GM18511 (cell line): ENCODE data around the gene PTK7.
"Not testable (repeated sequence)": the region's sequence is repeated elsewhere in the genome, so short reads cannot be mapped to it uniquely, and the experiment has no call there.

Experiments used
- ATAC-seq: cut with Tn5 transposase; IDR thresholded peaks from one replicate; pipeline ENCODE4 v1.9.1; 2021; ENCODE audit warnings: mild to moderate bottlenecking, moderate library complexity; ENCODE audit not compliant: unreplicated experiment

PTK7 gene

DNA sequence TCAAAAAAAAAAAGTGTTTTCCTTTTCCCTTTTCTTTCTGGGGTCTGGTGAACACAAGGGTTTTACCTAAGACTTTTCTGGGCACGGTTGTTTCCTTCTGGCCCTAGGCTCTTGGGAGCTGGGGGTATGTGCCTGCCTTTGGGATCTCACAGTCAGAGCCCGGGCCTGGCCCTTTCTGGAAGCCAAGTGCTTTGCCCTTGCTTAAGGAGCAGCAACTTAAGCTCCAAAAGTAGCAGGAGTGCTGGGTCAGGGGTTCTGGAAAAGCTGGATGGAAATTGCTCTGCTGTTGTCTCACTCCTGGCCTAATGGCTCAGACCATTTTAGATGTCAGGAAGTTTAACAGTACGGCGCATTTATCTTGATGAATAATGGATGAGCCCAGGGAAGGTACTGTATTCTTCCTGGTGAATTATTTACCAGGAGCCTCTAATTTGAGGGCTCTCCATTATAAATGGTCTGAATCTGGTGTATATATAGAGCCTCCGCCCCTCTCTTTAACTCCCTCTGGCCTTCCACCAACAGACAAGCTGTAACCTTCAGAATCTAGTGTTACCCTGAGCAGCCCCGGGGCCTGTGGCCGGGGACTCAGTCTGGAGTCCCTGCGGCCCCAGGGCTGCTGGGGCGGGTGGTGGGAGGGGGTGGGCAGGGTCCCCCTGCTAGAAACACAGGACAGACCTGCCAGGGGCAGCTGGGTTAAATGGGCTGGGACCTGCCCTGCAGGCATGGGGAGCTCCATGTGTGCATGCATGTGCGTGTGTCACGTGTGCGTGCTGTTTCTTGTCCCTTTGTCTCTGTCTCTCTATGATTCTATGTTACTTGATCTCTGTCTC is 37.5 kb downstream of the PTK7 start:
- no peak for ATAC-seq

DNA sequence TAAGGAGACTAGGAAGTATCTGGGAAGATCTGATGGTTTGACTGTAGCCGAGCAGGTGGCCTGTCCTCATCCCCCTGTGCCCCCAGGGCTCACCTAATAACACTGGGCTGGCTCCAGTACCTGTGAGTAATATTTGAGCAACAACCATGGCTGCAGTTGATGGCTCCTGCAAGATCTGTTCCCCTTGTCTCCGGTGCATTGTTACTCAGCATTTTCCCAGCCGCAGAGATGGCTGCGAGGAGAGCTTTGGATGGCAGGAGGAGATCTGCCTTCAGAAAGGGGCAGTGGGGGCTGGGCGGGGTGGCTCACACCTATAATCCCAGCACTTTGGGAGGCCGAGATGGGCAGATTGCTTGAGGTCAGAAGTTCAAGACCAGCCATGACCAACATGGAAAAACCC is 39.3 kb downstream of the PTK7 start:
- no peak for ATAC-seq

DNA sequence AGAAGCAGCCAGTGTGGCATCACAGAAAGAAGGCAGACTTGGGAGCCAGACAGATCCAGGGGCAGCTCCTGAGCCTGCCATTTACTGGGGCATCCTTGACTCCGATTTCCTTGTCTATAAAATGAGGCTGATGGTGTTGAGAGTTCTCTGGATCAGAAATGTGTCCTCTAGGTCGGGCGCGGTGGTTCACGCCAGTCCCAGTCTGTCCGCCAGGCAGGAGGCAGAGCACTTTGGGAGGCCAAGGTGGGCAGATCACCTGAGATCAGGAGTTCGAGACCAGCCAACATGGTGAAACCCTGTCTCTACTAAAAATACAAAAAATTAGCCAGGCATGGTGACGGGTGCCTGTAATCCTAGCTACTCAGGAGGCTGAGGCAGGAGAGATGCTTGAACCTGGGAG is 41.4 kb downstream of the PTK7 start:
- not testable (repeated sequence) for ATAC-seq

DNA sequence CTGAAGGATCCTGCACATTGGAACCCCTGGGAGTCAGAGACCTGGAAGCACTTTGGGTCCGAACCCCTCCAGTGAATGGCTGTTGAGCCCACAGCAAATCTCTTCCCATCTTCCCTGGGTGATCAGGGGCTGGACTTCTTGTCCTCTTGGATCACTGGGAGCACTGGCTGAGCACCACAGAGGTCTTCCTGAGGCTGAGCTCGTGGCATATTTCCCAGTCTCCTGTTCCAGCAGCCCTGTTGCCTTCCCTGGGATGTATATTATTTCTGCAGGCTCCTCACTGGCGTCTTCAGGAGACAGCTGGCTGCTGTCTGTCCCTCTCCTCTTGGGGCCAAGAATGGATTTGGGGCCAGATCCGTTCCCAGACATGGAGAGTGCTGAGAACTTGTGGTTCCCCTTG is 43.4 kb downstream of the PTK7 start:
- ATAC-seq = no peak

DNA sequence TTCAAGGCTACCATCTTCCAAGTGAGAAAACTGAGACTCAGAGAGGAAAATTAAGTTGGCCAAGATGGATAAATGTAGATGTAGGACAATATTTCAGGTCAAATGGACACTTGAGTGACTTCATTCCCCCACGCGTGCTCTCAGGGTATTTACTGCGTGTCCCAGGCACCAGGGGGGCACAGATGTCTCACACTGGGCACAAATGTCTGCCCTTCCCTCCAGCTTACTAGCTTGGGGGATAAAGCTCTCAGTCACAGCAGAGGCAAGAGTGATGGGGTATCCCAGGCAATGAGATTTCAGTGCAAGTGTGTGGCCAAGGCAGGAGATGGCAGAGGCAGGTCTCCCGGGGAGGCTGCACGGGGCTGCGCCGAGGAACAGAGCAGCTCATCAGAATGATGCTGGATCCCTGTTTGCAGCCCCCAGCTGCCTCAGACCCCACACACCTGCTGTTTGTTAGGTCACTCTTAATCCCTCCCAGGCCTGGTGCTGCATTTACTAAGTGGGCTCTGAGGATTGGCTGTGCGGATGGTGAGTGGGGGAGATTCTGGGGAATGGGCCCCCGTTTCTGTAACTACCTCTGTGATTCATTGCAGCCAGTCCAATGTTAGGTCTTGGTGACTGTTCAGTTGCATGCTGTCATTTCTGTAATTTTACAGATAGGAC is 44.1 kb downstream of the PTK7 start:
- ATAC-seq = no peak

- ATAC-seq = no peak
Observed at GRCh38 chr6:43120944-43121913, 45.1 kb downstream of the PTK7 start.

DNA sequence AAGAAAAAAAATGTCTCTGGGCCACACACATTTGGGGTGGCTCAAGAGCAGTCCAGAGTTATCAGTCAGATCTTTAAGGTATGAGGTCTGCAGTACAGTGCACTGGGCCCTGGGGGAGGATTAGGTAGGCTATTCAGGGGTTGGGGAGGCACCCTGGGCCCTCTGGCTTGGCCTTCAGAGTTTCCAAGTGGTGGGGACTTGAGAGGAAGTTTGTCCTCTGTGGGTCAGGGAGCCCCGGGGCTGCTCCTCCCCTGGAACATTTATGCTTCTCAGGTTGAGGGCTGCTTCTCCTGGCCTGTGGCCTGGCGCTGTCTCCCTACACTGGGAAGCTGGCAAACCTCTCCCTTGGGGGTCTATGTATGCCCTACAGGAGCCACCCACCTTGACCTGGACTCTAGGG is 46.0 kb downstream of the PTK7 start:
- ATAC-seq = no peak

- no peak for ATAC-seq
Observed at GRCh38 chr6:43123461-43124314, 47.6 kb downstream of the PTK7 start.

GRCh38 chr6:43124481-43124880 is 48.4 kb downstream of the PTK7 start:
- no peak for ATAC-seq

GRCh38 chr6:43125119-43125518 is 49.0 kb downstream of the PTK7 start:
- no peak for ATAC-seq

GRCh38 chr6:43125555-43125954 is 49.4 kb downstream of the PTK7 start:
- ATAC-seq = no peak

GRCh38 chr6:43127180-43127579 is 51.1 kb downstream of the PTK7 start:
- no peak for ATAC-seq

- no peak for ATAC-seq
Observed at GRCh38 chr6:43127877-43128276, 51.8 kb downstream of the PTK7 start.

- no peak for ATAC-seq
Observed at GRCh38 chr6:43128926-43129325, 52.8 kb downstream of the PTK7 start.

DNA sequence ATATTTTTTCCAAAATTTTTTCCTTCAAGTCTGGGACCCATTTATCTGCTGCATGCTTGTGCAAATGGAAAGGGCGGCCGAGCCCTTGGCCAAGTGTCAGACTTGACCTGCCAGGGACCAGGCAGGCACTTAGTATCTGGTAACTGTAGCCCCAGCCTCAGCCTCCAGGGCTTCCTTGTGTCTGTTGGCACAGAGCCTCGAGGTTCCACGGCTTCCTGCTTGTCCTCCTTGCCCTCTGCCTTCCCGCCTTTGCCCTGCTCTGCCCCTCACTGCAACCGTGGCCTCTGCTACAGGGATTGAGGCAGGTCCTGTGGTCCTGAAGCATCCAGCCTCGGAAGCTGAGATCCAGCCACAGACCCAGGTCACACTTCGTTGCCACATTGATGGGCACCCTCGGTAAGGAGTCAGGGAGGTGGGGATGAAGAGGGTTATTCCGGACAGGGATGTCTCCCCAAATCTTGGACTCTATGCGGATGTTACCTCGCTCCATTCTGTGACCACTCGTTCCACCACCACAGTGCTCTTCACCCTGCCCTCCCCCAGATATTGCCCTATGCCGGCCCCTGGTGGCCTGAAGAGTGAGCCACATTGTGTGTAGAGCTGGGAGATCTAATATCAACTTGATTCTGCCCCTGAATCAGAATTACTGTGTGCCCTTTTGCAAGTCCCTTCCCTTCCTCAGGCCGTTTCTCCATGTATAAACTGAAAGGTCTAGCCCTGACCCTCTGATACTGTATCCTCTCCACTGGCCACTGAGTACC is 53.5 kb downstream of the PTK7 start:
- no peak for ATAC-seq

GRCh38 chr6:43130429-43130828 is 54.3 kb downstream of the PTK7 start:
- ATAC-seq = no peak

DNA sequence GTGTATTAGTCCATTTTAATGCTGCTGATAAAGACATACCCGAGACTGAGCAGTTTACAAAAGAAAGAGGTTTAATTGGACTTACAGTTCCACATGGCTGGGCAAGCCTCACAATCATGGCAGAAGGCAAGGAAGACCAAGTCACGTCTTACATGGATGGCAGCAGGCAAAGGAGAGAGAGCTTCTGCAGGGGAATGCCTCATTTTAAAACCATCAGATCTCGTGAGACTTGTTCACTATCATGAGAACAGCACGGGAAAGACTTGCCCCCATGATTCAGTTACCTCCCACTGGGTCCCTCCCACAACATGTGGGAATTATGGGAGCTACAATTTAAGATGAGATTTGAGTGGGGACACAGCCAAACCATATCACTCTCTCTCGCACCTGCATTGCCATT is 55.3 kb downstream of the PTK7 start:
- ATAC-seq = not testable (repeated sequence)

GRCh38 chr6:43138267-43138666 is 62.2 kb downstream of the PTK7 start:
- ATAC-seq = no peak

DNA sequence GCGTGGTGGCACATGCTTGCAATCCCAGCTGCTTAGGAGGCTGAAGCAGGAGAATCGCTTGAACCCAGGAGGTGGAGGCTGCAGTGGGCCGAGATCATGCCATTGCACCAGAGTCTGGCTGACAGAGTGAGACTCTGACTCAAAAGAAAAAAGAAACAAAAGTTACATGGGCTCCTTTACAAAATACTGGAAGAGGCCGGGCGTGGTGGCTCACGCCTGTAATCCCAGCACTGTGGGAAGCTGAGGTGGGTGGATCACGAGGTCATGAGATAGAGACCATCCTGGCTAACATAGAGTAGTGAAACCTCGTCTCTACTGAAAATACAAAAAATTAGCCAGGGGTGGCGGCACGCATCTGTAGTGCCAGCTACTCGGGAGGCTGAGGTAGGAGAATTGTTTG is 63.9 kb downstream of the PTK7 start:
- not testable (repeated sequence) for ATAC-seq

GRCh38 chr6:43141644-43142043 is 65.5 kb downstream of the PTK7 start:
- ATAC-seq = no peak
